Stimulated activated CD8-positive, alpha-beta memory T cell treated with anti-CD3 and anti-CD28 coated beads, Interleukin-15, amount 100 ng/mL, for 1 hour (primary cell): ENCODE data around the gene OR52E8.

Source experiments
- DNase-seq: peaks from one replicate; pipeline ENCODE4 v3.0.0-alpha.2; 2020; ENCODE audit warnings: low read depth

OR52E8 gene

GRCh38 chr11:5857590-5857989 is at the start of gene OR52E8:
Gene OR52E8 (minus strand): TSS chr11:5857690. CDS start chr11:5857690, 0 bp downstream.
- DNase-seq = no peak

- no peak for DNase-seq
These were observed 42.0 kb upstream of the OR52E8 start for GRCh38 chr11:5899534-5899933.

GRCh38 chr11:5892908-5893307 is 35.4 kb upstream of the OR52E8 start, which contains the start of gene OR52E5:
Gene OR52E5 (plus strand): TSS chr11:5893208. CDS start chr11:5900777, 7,569 bp downstream.
- DNase-seq = no peak

GRCh38 chr11:5891216-5891800 is 33.8 kb upstream of the OR52E8 start:
- no peak for DNase-seq

GRCh38 chr11:5887661-5888060 is 30.2 kb upstream of the OR52E8 start:
- DNase-seq = no peak

GRCh38 chr11:5887172-5887571 is 29.7 kb upstream of the OR52E8 start:
- no peak for DNase-seq

- no peak for DNase-seq
These were observed 24.3 kb upstream of the OR52E8 start for GRCh38 chr11:5881756-5882155.

- no peak for DNase-seq
These were observed 22.8 kb upstream of the OR52E8 start, which contains the start of gene OR52E4 for GRCh38 chr11:5880329-5880728. Gene OR52E4 (plus strand): TSS chr11:5880629. CDS start chr11:5884293, 3,664 bp downstream.

- DNase-seq = no peak
These were observed 21.1 kb upstream of the OR52E8 start for GRCh38 chr11:5878564-5878963.

GRCh38 chr11:5865826-5866225 is 8.3 kb upstream of the OR52E8 start:
- no peak for DNase-seq

- DNase-seq = no peak
These were observed 6.5 kb downstream of the OR52E8 start for GRCh38 chr11:5851002-5851401.

- no peak for DNase-seq
These were observed 9.8 kb downstream of the OR52E8 start for GRCh38 chr11:5847711-5848110.

GRCh38 chr11:5846701-5847100 is 10.8 kb downstream of the OR52E8 start:
- DNase-seq = no peak

GRCh38 chr11:5841797-5842196 is 15.7 kb downstream of the OR52E8 start, which contains the start of gene OR52E6:
Gene OR52E6 (minus strand): TSS chr11:5841897. CDS start chr11:5841897, 0 bp downstream.
- DNase-seq = no peak

- no peak for DNase-seq
These were observed 19.8 kb downstream of the OR52E8 start for GRCh38 chr11:5837695-5838094.

GRCh38 chr11:5833446-5833845 is 24.0 kb downstream of the OR52E8 start:
- DNase-seq = no peak

GRCh38 chr11:5831196-5831829 is 26.2 kb downstream of the OR52E8 start:
- DNase-seq = no peak

- DNase-seq = no peak
These were observed 39.1 kb downstream of the OR52E8 start for GRCh38 chr11:5818245-5818886.

- DNase-seq = no peak
These were observed 42.0 kb downstream of the OR52E8 start for GRCh38 chr11:5815534-5815933.

- no peak for DNase-seq
These were observed 47.3 kb downstream of the OR52E8 start for GRCh38 chr11:5809905-5810795.

- no peak for DNase-seq
These were observed 48.4 kb downstream of the OR52E8 start for GRCh38 chr11:5809122-5809519.

- DNase-seq = peak; percentile 60
These were observed 48.9 kb downstream of the OR52E8 start, which contains the start of gene OR52N2 for GRCh38 chr11:5808500-5809121. Gene OR52N2 (plus strand): TSS chr11:5808924. CDS start chr11:5820336, 11,412 bp downstream.
